ENCODE measurements around the gene GABRD.
"Not testable (repeated sequence)": the region's sequence is repeated elsewhere in the genome, so short reads cannot be mapped to it uniquely, and the experiment has no call there.

Gene GABRD

DNA sequence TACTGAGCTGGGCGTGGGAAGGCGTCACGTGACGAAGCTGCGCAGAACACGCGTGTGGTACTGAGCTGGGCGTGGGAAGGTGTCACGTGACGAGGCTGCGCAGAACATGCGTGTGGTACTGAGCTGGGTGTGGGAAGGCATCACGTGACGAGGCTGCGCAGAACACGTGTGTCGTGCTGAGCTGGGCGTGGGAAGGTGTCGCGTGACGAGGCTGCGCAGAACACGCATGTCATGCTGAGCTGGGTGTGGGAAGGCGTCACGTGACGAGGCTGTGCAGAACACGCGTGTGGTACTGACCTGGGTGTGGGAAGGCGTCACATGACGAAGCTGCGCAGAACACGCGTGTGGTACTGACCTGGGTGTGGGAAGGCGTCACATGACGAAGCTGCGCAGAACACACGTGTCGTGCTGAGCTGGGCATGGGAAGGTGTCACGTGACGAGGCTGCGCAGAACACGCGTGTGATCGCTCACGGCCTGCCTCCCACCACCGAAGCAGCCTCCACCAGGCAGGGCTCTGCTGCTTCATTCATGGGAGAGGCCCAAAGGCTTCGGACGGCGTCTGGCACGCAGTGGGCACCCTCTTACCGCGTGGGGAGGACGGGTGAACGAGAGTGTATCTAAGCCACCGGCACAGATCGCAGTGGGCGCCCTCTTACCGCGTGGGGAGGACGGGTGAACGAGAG lies 39.5 kb upstream of the GABRD start:
- no peak for TF ChIP-seq MYC (IDR thresholded peaks at IDR 0.05; ENCODE audit: low read depth, low read length)
- TF ChIP-seq MAX (IDR thresholded peaks at IDR 0.05; ENCODE audit: low read depth, low read length): no peak
- no peak for TF ChIP-seq POLR2A (IDR thresholded peaks at IDR 0.05; ENCODE audit: extremely low read depth, insufficient read length)
- no peak for TF ChIP-seq CTCF (IDR thresholded peaks at IDR 0.05; ENCODE audit: low read depth, low read length)
- H3K4me3 ChIP-seq (ENCODE audit: low read depth, low read length): no peak overlapping the region
- no peak for DNase-seq (ENCODE audit: low read depth)

- no peak for DNase-seq (ENCODE audit: low read depth)
- H3K4me3 ChIP-seq (ENCODE audit: low read depth, low read length): no peak overlapping the region
- no peak for TF ChIP-seq CTCF (IDR thresholded peaks at IDR 0.05; ENCODE audit: low read depth, low read length)
- no peak for TF ChIP-seq MYC (IDR thresholded peaks at IDR 0.05; ENCODE audit: low read depth, low read length)
- no peak for TF ChIP-seq POLR2A (IDR thresholded peaks at IDR 0.05; ENCODE audit: extremely low read depth, insufficient read length)
- no peak for TF ChIP-seq MAX (IDR thresholded peaks at IDR 0.05; ENCODE audit: low read depth, low read length)
These were observed 38.5 kb upstream of the GABRD start for GRCh38 chr1:1980467-1981141.

- no peak for DNase-seq (ENCODE audit: low read depth)
- TF ChIP-seq POLR2A (IDR thresholded peaks at IDR 0.05; ENCODE audit: extremely low read depth, insufficient read length) (no peak), MYC (IDR thresholded peaks at IDR 0.05; ENCODE audit: low read depth, low read length) (no peak), MAX (IDR thresholded peaks at IDR 0.05; ENCODE audit: low read depth, low read length) (no peak), CTCF (IDR thresholded peaks at IDR 0.05; ENCODE audit: low read depth, low read length) (no peak)
- no peak overlapping the region for H3K4me3 ChIP-seq (ENCODE audit: low read depth, low read length)
These were observed 38.0 kb upstream of the GABRD start for GRCh38 chr1:1981142-1981500.

- not testable (repeated sequence) for DNase-seq (ENCODE audit: low read depth); H3K4me3 ChIP-seq (ENCODE audit: low read depth, low read length)
These were observed 37.4 kb upstream of the GABRD start for GRCh38 chr1:1981631-1982327.

DNA sequence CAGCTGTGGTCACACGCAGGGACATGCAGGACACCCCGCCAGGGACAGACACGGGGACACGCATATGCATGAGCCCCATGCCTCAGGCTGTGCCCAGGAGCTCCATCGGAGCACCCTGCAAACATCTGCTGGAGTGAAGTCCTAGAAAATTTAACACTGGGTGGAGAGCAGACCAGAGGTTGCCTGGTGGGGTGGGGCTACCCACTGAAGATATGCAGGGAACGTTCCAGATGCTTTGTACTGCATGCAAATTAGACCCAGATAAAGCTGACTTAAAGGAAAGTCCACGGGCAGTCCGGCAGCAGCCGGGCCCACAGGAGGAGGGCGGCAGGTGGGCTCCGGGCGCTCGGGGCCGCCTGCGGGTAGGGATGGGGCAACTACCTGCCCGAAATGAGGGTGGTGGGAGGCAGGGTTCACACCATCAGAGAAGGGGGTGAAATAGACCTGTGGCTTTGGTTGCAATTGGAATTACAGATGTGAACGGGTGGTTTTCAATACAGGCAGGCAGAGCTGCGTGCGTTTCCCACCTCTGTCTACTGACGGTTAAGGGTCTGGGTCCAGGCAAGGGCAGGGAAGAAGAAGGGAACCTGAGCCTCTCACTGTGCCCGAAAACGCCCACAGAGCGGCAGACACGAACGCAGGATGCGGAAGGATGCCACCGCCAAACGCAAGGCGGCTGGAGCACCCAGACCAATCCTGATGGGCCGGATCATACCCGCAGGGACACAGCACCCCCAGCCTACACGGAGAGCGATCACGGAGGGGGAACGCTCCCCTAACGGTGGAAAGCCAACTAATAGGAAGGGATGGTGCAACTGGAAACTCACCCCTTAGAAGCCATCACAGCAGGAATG lies 36.5 kb upstream of the GABRD start:
- H3K4me3 ChIP-seq (ENCODE audit: low read depth, low read length): no peak overlapping the region
- TF ChIP-seq POLR2A (IDR thresholded peaks at IDR 0.05; ENCODE audit: extremely low read depth, insufficient read length) (no peak), CTCF (IDR thresholded peaks at IDR 0.05; ENCODE audit: low read depth, low read length) (no peak), MYC (IDR thresholded peaks at IDR 0.05; ENCODE audit: low read depth, low read length) (no peak), MAX (IDR thresholded peaks at IDR 0.05; ENCODE audit: low read depth, low read length) (no peak)
- DNase-seq (ENCODE audit: low read depth): no peak
